H1 (cell line): Measurements from ENCODE around the gene ZNF277. TPM values are rescaled to one million over a fixed set of nuclear protein-coding genes. Genes with fewer than 3 reads are reported as not detected.

Experiments
- CTCF ChIA-PET: fragments of 300-600 bp; sonication (Branson Sonifier 250); formaldehyde crosslinking; loops from one replicate; lab custom pipeline; 2021; ENCODE audit not compliant: partially characterized antibody; lab: Charles Lee
- POLR2A ChIA-PET: fragments of 300-600 bp; sonication (Branson Sonifier 250); formaldehyde crosslinking; loops from one replicate; lab custom pipeline; 2021; ENCODE audit warnings: inconsistent platforms; ENCODE audit not compliant: partially characterized antibody; lab: Charles Lee
- DNase-seq, 2 experiments: peaks; one replicate each; pipeline versions ENCODE4 v3.0.0 to v3.0.0-alpha.2; 2010 to 2022; ENCODE audit warnings: low spot score in 2 of 2, low read depth in 1 of 2, mixed read lengths in 1 of 2
- FAIRE-seq: peaks from 2 replicates; lab custom pipeline; 2011; peaks lifted over from hg19 to GRCh38; lab: Jason Lieb, UNC
- H2AFZ ChIP-seq: 2 replicates; pipeline ENCODE4 v1.8.1; 2012; ENCODE audit warnings: low read length, inconsistent platforms
- H2AK5ac ChIP-seq: 2 replicates; pipeline ENCODE4 v1.6.1; 2013; ENCODE audit warnings: low read depth, low read length
- H2BK120ac ChIP-seq: replicated peaks from 2 replicates; pipeline ENCODE3; 2013; ENCODE audit warnings: low read depth, low read length, inconsistent platforms
- H2BK12ac ChIP-seq: 2 replicates; pipeline ENCODE4 v1.6.1; 2013; ENCODE audit warnings: low read depth, low read length
- H2BK15ac ChIP-seq: 2 replicates; pipeline ENCODE4 v1.6.1; 2013; ENCODE audit warnings: low read length
- H2BK20ac ChIP-seq: 2 replicates; pipeline ENCODE4 v1.6.1; 2013; ENCODE audit warnings: low read length
- H2BK5ac ChIP-seq: 2 replicates; pipeline ENCODE4 v1.6.1; 2013; ENCODE audit warnings: low read depth, low read length
- H3K14ac ChIP-seq: 2 replicates; pipeline ENCODE4 v1.6.1; 2013; ENCODE audit warnings: inconsistent platforms; ENCODE audit not compliant: insufficient read length
- H3K18ac ChIP-seq: 2 replicates; pipeline ENCODE4 v1.6.1; 2013; ENCODE audit warnings: low read length; ENCODE audit errors: extremely low read depth
- H3K23ac ChIP-seq: 2 replicates; pipeline ENCODE4 v1.6.1; 2013; ENCODE audit warnings: inconsistent platforms; ENCODE audit not compliant: insufficient read length
- H3K23me2 ChIP-seq: 2 replicates; pipeline ENCODE4 v1.6.1; 2013; ENCODE audit warnings: low read depth, low read length
- H3K27ac ChIP-seq: 2 replicates; pipeline ENCODE4 v1.6.1; 2011; ENCODE audit warnings: low read depth, low read length, inconsistent platforms
- H3K27me3 ChIP-seq, 4 experiments: replicated peaks in 1 of 4; 1 replicate in 1 of 4; 2 replicates in 3 of 4; pipeline versions ENCODE4 v1.6.1 to v1.8.1; 2011 to 2013; ENCODE audit warnings: low read length in 3 of 4, mild to moderate bottlenecking in 3 of 4, inconsistent platforms in 2 of 4, mixed read lengths in 2 of 4, moderate library complexity in 1 of 4; ENCODE audit not compliant: control insufficient read depth in 3 of 4, insufficient read depth in 3 of 4; ENCODE audit errors: extremely low read depth in 1 of 4
- H3K36me3 ChIP-seq, 4 experiments: 2 replicates each; pipeline versions ENCODE4 v1.6.1 to v1.8.1; 2011 to 2013; ENCODE audit warnings: mild to moderate bottlenecking in 4 of 4, low read length in 3 of 4, moderate library complexity in 2 of 4, control low read depth in 1 of 4, inconsistent platforms in 1 of 4; ENCODE audit not compliant: insufficient read depth in 4 of 4, control insufficient read depth in 2 of 4
- H3K4ac ChIP-seq: replicated peaks from 2 replicates; pipeline ENCODE3; 2013; ENCODE audit warnings: low read length, low read depth, mixed read lengths, inconsistent platforms; ENCODE audit not compliant: insufficient read length
- H3K4me1 ChIP-seq, 4 experiments: replicated peaks in 1 of 4; 1 replicate in 1 of 4; 2 replicates in 3 of 4; pipeline versions ENCODE4 v1.6.1 to v1.8.1; 2011 to 2013; ENCODE audit warnings: low read length in 3 of 4, inconsistent platforms in 2 of 4, mixed read lengths in 1 of 4; ENCODE audit not compliant: insufficient read depth in 4 of 4, control insufficient read depth in 3 of 4
- H3K4me2 ChIP-seq, 2 experiments: 2 replicates each; pipeline versions ENCODE4 v1.6.1 to v1.8.1; 2011 to 2013; ENCODE audit warnings: low read depth in 2 of 2, low read length in 2 of 2, control low read depth in 1 of 2, inconsistent platforms in 1 of 2, mild to moderate bottlenecking in 1 of 2; ENCODE audit not compliant: insufficient read depth in 1 of 2
- H3K4me3 ChIP-seq, 4 experiments: fragments of 200-600, 300-600 bp in 1 of 4; sonication (generic), shearing (Covaris generic), sonication (Bioruptor Twin) in 1 of 4; 2 replicates each; pipeline versions ENCODE4 v1.5.1 to v1.8.1; 2011 to 2016; ENCODE audit warnings: low read length in 4 of 4, low read depth in 3 of 4, control low read depth in 2 of 4, inconsistent platforms in 2 of 4, mild to moderate bottlenecking in 2 of 4, mixed read lengths in 1 of 4, moderate library complexity in 1 of 4; ENCODE audit not compliant: insufficient read depth in 2 of 4; ENCODE audit errors: extremely low read depth in 1 of 4
- H3K56ac ChIP-seq: replicated peaks from 2 replicates; pipeline ENCODE3; 2013; ENCODE audit warnings: low read depth, mild to moderate bottlenecking, mixed read lengths, low read length, inconsistent platforms; ENCODE audit not compliant: insufficient read length
- H3K79me1 ChIP-seq: 2 replicates; pipeline ENCODE4 v1.6.1; 2013; ENCODE audit warnings: low read depth, low read length, control low read depth
- H3K79me2 ChIP-seq, 2 experiments: 2 replicates each; pipeline versions ENCODE4 v1.6.1 to v1.8.1; 2012 to 2013; ENCODE audit warnings: low read length in 2 of 2, mild to moderate bottlenecking in 2 of 2, inconsistent platforms in 1 of 2; ENCODE audit not compliant: insufficient read depth in 2 of 2, control insufficient read depth in 1 of 2
- H3K9ac ChIP-seq, 4 experiments: replicated peaks in 1 of 4; 1 replicate in 1 of 4; 2 replicates in 3 of 4; pipeline versions ENCODE4 v1.6.1 to v1.8.1; 2011 to 2013; ENCODE audit warnings: low read depth in 3 of 4, low read length in 3 of 4, control low read depth in 2 of 4, mild to moderate bottlenecking in 2 of 4, moderate library complexity in 2 of 4, inconsistent platforms in 1 of 4; ENCODE audit errors: extremely low read depth in 1 of 4
- H3K9me3 ChIP-seq, 2 experiments: 2 replicates each; pipeline versions ENCODE4 v1.6.1 to v1.8.1; 2012 to 2013; ENCODE audit warnings: mild to moderate bottlenecking in 2 of 2, moderate library complexity in 2 of 2, control low read depth in 1 of 2, inconsistent platforms in 1 of 2, low read depth in 1 of 2, low read length in 1 of 2, mixed read lengths in 1 of 2; ENCODE audit not compliant: insufficient read depth in 2 of 2
- H4K20me1 ChIP-seq, 2 experiments: replicated peaks in 1 of 2; 2 replicates each; pipeline versions ENCODE3 to v1.8.1; 2011 to 2013; ENCODE audit warnings: inconsistent platforms in 2 of 2, low read length in 2 of 2, mild to moderate bottlenecking in 1 of 2; ENCODE audit not compliant: insufficient read depth in 2 of 2, control insufficient read depth in 1 of 2
- H4K5ac ChIP-seq: 2 replicates; pipeline ENCODE4 v1.6.1; 2013; ENCODE audit warnings: low read length, low read depth, mixed read lengths, inconsistent platforms; ENCODE audit not compliant: insufficient read length
- H4K8ac ChIP-seq: 2 replicates; pipeline ENCODE4 v1.8.0; 2013; ENCODE audit warnings: mild to moderate bottlenecking, moderate library complexity, low read length, inconsistent platforms; ENCODE audit not compliant: insufficient read depth; ENCODE audit errors: extremely low read depth
- H4K91ac ChIP-seq: replicated peaks from 2 replicates; pipeline ENCODE3; 2013; ENCODE audit warnings: low read length, mixed read lengths, inconsistent platforms; ENCODE audit not compliant: insufficient read length
- CTBP2 ChIP-seq: IDR thresholded peaks from 2 replicates; pipeline ENCODE4 v1.7.0; 2011; ENCODE audit warnings: borderline replicate concordance, mild to moderate bottlenecking, moderate library complexity, mixed read lengths, low read length; ENCODE audit not compliant: insufficient read depth, insufficient read length
- EZH2 ChIP-seq: fragments of 200-600 bp; sonication (generic); IDR thresholded peaks from 2 replicates; pipeline ENCODE4 v1.7.1; 2012; ENCODE audit warnings: low read depth, mild to moderate bottlenecking, moderate library complexity, low read length, inconsistent platforms; ENCODE audit not compliant: severe bottlenecking
- JUN ChIP-seq: IDR thresholded peaks from 2 replicates; pipeline ENCODE4 v1.6.1; 2011; ENCODE audit warnings: low read depth, mild to moderate bottlenecking, improper control_type of control experiment, low read length
- JUND ChIP-seq: IDR thresholded peaks from 2 replicates; pipeline ENCODE4 v1.6.1; 2011; ENCODE audit warnings: mild to moderate bottlenecking, improper control_type of control experiment, low read length
- RAD21 ChIP-seq, 2 experiments: IDR thresholded peaks in 1 of 2; conservative IDR thresholded peaks in 1 of 2; 2 replicates each; pipeline ENCODE4 v1.6.1; 2011; ENCODE audit warnings: low read depth in 2 of 2, low read length in 2 of 2, improper control_type of control experiment in 1 of 2, inconsistent platforms in 1 of 2, mild to moderate bottlenecking in 1 of 2, moderate library complexity in 1 of 2
- RXRA ChIP-seq: IDR thresholded peaks from 2 replicates; pipeline ENCODE4 v1.6.1; 2011; ENCODE audit warnings: low read depth, mild to moderate bottlenecking, low read length, moderate library complexity; ENCODE audit not compliant: insufficient read depth
- SAP30 ChIP-seq: fragments of 300-600 bp; sonication (generic); IDR thresholded peaks from 2 replicates; pipeline ENCODE4 v1.7.1; 2012; ENCODE audit warnings: low read length, moderate library complexity, mild to moderate bottlenecking, inconsistent platforms; ENCODE audit not compliant: insufficient read depth, insufficient replicate concordance
- SP2 ChIP-seq: IDR thresholded peaks from 2 replicates; pipeline ENCODE4 v1.6.1; 2012; ENCODE audit warnings: mild to moderate bottlenecking, low read length, inconsistent platforms
- SP4 ChIP-seq: IDR thresholded peaks from 2 replicates; pipeline ENCODE4 v1.6.1; 2012; ENCODE audit warnings: low read length, inconsistent platforms
- TCF12 ChIP-seq: IDR thresholded peaks from 2 replicates; pipeline ENCODE4 v1.6.1; 2011; ENCODE audit warnings: low read depth, mild to moderate bottlenecking, low read length
- WGBS, 2 experiments: shearing (Covaris generic) in 1 of 2; methylation state at CpG; one replicate each; pipeline versions ENCODE4 v1.1.6 to v1.1.7; 2013 to 2015; ENCODE audit warnings: low lambda C conversion rate in 2 of 2, mixed read lengths in 2 of 2, inconsistent platforms in 1 of 2, low coverage in 1 of 2, missing lambda C conversion rate in 1 of 2; ENCODE audit not compliant: insufficient replicate concordance in 2 of 2, insufficient coverage in 1 of 2, insufficient read length in 1 of 2; ENCODE audit errors: extremely low coverage in 1 of 2, missing lambda C conversion rate in 1 of 2; 5-methylcytosine and 5-hydroxymethylcytosine counted together
- polyA plus RNA-seq, 7 experiments: library from polyadenylated mRNA; depleted of rRNA in 3 of 7; stranded (reverse) in 5 of 7; unstranded in 2 of 7; fragments of >200 nt in 5 of 7; fragments of 200-250 nt in 2 of 7; gene quantifications; 1 replicate in 5 of 7; 2 replicates in 1 of 7; 4 replicates in 1 of 7; pipeline versions ENCODE4 v1.2.1 to v1.2.3, GENCODE V29; 2011 to 2013; ENCODE audit warnings: missing spikeins in 2 of 7, mixed read lengths in 2 of 7
- total RNA-seq: library from RNA; stranded (reverse); fragmentation: NEBNext Ultra II Directional; extraction: Animal tissue kit (Norgen Biotek cat#: 25700); gene quantifications from 2 replicates; pipeline ENCODE4 v1.2.1, GENCODE V29; 2021

Gene ZNF277
- total and polyA plus RNA-seq, 2 of the 8 experiments (the other 6 are each of a cell fraction or from before 2014, with no cell fraction given): 5.1 to 21.7 TPM

DNA sequence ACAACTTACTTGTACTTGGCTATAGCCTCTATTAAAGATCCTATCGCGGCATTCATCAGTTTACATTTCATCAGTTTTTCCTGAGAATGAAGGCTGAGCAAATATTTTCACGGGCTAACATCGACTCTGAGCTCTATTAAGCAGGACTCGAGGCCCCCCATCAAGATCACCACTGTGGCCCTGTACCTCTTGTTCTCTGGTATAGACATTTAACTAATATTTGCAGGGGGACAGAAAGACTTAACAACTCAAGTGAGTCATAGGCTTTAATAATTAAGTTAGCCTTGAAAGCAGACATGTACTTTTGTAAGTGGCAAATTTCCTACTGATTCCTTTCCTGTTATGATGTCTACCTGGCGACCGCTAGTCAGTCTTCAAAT lies 45.7 kb upstream of the ZNF277 start:
- CTCF ChIA-PET: interaction anchor here (1.5 kb wide), 2 partner anchors 9 to 207 kb away, joined by 3 read pairs; no protein-coding TSS in a partner anchor
- H3K4me1 ChIP-seq: peaks cover 3 to 26% (median 15%) of the 10 kb centered on the region in 4 experiments; a peak in 6 of 7 replicates
- 0 out of 2 replicates have a peak overlapping the region, but pooled peaks have one; percentile 2 for H2BK5ac ChIP-seq
- H3K27me3 ChIP-seq: no peaks in the 10 kb centered on the region
- H2AFZ ChIP-seq: no peak overlapping the region
- no peak overlapping the region for H3K9ac ChIP-seq
- H3K56ac ChIP-seq: no peak overlapping the region
- H3K4ac ChIP-seq: no peak overlapping the region
- H2BK12ac ChIP-seq: no peak overlapping the region
- no peak overlapping the region for H3K18ac ChIP-seq
- no peak overlapping the region for H3K14ac ChIP-seq
- H3K4me3 ChIP-seq: no peak overlapping the region
- H2AK5ac ChIP-seq: no peak overlapping the region
- H3K79me2 ChIP-seq: peaks cover 0 to 40% of the 10 kb centered on the region in 2 experiments; a peak in 2 of 4 replicates
- DNase-seq: no peak
- no peak overlapping the region for H2BK20ac ChIP-seq
- FAIRE-seq: no peak
- H4K8ac ChIP-seq: no peak overlapping the region
- H2BK15ac ChIP-seq: no peak overlapping the region
- H4K5ac ChIP-seq: no peak overlapping the region
- no peaks in the 10 kb centered on the region for H3K36me3 ChIP-seq
- H4K20me1 ChIP-seq: peaks cover 0 to 2% of the 10 kb centered on the region in 2 experiments
- 83% methylated on average over 7 of the region's 7 CpGs; no CpG with 5 or more reads in 1 of the 2 experiments for WGBS, 2 experiments
- H4K91ac ChIP-seq: no peak overlapping the region
- H2BK120ac ChIP-seq: no peak overlapping the region
- POLR2A ChIA-PET: no interaction called here
- H3K9me3 ChIP-seq: no peaks in the 10 kb centered on the region
- no peaks in the 10 kb centered on the region for H3K79me1 ChIP-seq
- TF ChIP-seq EZH2: no peak
- no peak for TF ChIP-seq SP4
- TF ChIP-seq JUND: no peak
- TF ChIP-seq CTBP2: no peak
- no peak for TF ChIP-seq RAD21 (IDR thresholded peaks at IDR 0.05 in 1 of 2, conservative IDR thresholded peaks at IDR 0.05 in 1 of 2; ENCODE audit: low read depth in 2 of 2, low read length in 2 of 2)
- TF ChIP-seq TCF12: no peak
- TF ChIP-seq SP2: no peak
- TF ChIP-seq JUN: no peak
- no peak for TF ChIP-seq RXRA
- TF ChIP-seq SAP30: no peak
- H3K27ac ChIP-seq: no peak overlapping the region
- H3K23ac ChIP-seq: no peak overlapping the region
- peaks cover 2% of the 10 kb centered on the region; the same call in 1 of the 2 replicates for H3K23me2 ChIP-seq
- H3K4me2 ChIP-seq: peak overlapping the region in 1 of 2 experiments; percentile 26; a peak in 1 of 4 replicates
